GM23338 (cell line): ENCODE measurements around the gene SMARCC1. TPM values are rescaled to one million over a fixed set of nuclear protein-coding genes. Genes with fewer than 3 reads are reported as not detected.

ENCODE experiments used
- ATAC-seq: fragments of 200-7000 bp; cut with Tn5 transposase; 3 replicates; pipeline ENCODE4 v1.9.1; 2020
- DNase-seq: peaks from one replicate; pipeline ENCODE4 v3.0.0-alpha.2; 2015; ENCODE audit warnings: low spot score
- H2AFZ ChIP-seq: fragments of 200-600 bp; sonication (generic); 2 replicates; pipeline ENCODE4 v1.8.0; 2016; ENCODE audit warnings: antibody characterized with exemption, mild to moderate bottlenecking, moderate library complexity
- H3F3A ChIP-seq: fragments of 200-600 bp; sonication (generic); replicated peaks from 2 replicates; pipeline ENCODE4 v1.8.0; 2017; ENCODE audit warnings: antibody characterized with exemption, mixed run types, low read depth
- H3K27ac ChIP-seq: fragments of 200-600 bp; sonication (generic); 2 replicates; pipeline ENCODE4 v1.6.1; 2016; ENCODE audit warnings: low read depth
- H3K27me3 ChIP-seq: fragments of 200-600 bp; sonication (generic); 2 replicates; pipeline ENCODE4 v1.8.0; 2016; ENCODE audit warnings: mild to moderate bottlenecking, mixed run types, moderate library complexity; ENCODE audit not compliant: insufficient read depth
- H3K36me3 ChIP-seq: fragments of 200-600 bp; sonication (generic); 2 replicates; pipeline ENCODE4 v1.8.0; 2016; ENCODE audit warnings: mild to moderate bottlenecking; ENCODE audit not compliant: insufficient read depth
- H3K4me1 ChIP-seq: fragments of 200-600 bp; sonication (generic); 2 replicates; pipeline ENCODE4 v1.8.0; 2016; ENCODE audit warnings: mild to moderate bottlenecking, moderate library complexity; ENCODE audit not compliant: insufficient read depth
- H3K4me2 ChIP-seq: fragments of 200-600 bp; sonication (generic); 2 replicates; pipeline ENCODE4 v1.7.1; 2017; ENCODE audit warnings: mixed run types
- H3K4me3 ChIP-seq: fragments of 200-600 bp; sonication (generic); 2 replicates; pipeline ENCODE4 v1.6.1; 2016; ENCODE audit warnings: mixed run types
- H3K79me2 ChIP-seq: fragments of 200-600 bp; sonication (generic); replicated peaks from 2 replicates; pipeline ENCODE4 v1.8.0; 2017; ENCODE audit warnings: mild to moderate bottlenecking; ENCODE audit not compliant: insufficient read depth
- H3K9me2 ChIP-seq: fragments of 200-600 bp; sonication (generic); 2 replicates; pipeline ENCODE4 v1.8.0; 2017; ENCODE audit not compliant: insufficient read depth
- H4K20me1 ChIP-seq: fragments of 200-600 bp; sonication (generic); replicated peaks from 2 replicates; pipeline ENCODE4 v1.8.0; 2017; ENCODE audit warnings: mild to moderate bottlenecking; ENCODE audit not compliant: insufficient read depth
- H3K27ac Mint-ChIP-seq: 2 replicates; pipeline ENCODE4 v1.8.0; 2020; ENCODE audit warnings: inconsistent platforms, mild to moderate bottlenecking, moderate library complexity, mixed read lengths
- H3K27me3 Mint-ChIP-seq: 3 replicates; pipeline ENCODE4 v1.8.0; 2022; ENCODE audit warnings: low read depth, mild to moderate bottlenecking, moderate library complexity, mixed read lengths, inconsistent platforms; ENCODE audit not compliant: insufficient read depth, poor library complexity
- H3K36me3 Mint-ChIP-seq: 3 replicates; pipeline ENCODE4 v1.8.0; 2021; ENCODE audit warnings: low read depth, mild to moderate bottlenecking, inconsistent platforms, moderate library complexity, mixed read lengths
- H3K4me1 Mint-ChIP-seq: 3 replicates; pipeline ENCODE4 v1.8.0; 2020; ENCODE audit warnings: mild to moderate bottlenecking, inconsistent platforms, mixed read lengths
- H3K4me3 Mint-ChIP-seq: 3 replicates; pipeline ENCODE4 v1.8.0; 2021; ENCODE audit warnings: moderate library complexity, mild to moderate bottlenecking, inconsistent platforms, mixed read lengths
- H3K9me3 Mint-ChIP-seq: 3 replicates; pipeline ENCODE4 v1.8.0; 2020; ENCODE audit warnings: moderate library complexity, mild to moderate bottlenecking, inconsistent platforms, mixed read lengths
- POLR2AphosphoS5 ChIP-seq: IDR thresholded peaks from 2 replicates; pipeline ENCODE4 v1.6.1; 2016; ENCODE audit warnings: antibody characterized with exemption, low read depth
- REST ChIP-seq: IDR thresholded peaks from one replicate; pipeline ENCODE4 v1.6.1; 2018; ENCODE audit warnings: antibody characterized with exemption; ENCODE audit not compliant: unreplicated experiment
- ZNF462 ChIP-seq: fragments of 250-450 bp; sonication (Bioruptor Pico); IDR thresholded peaks from 2 replicates; pipeline ENCODE4 v1.5.0; 2020; ENCODE audit warnings: mild to moderate bottlenecking, moderate library complexity
- polyA plus RNA-seq: library from polyadenylated mRNA; unstranded; fragments of >200 nt; fragmentation: Nextera tagmentation; extraction: Ambion mirVana; gene quantifications from 2 replicates; pipeline ENCODE4 v1.2.1, GENCODE V29; 2016
- total RNA-seq: library from RNA; depleted of rRNA; stranded (reverse); fragments of >200 nt; shearing (Covaris generic); gene quantifications from 2 replicates; pipeline ENCODE4 v1.2.3, GENCODE V29; 2014

The SMARCC1 gene
- total and polyA plus RNA-seq, 2 experiments from 2014 or later: 105 to 171 TPM

GRCh38 chr3:47634996-47635395 is 146.7 kb downstream of the SMARCC1 start (continued):
- TF ChIP-seq ZNF462 (CRISPR knock-in tag): no peak

GRCh38 chr3:47630810-47631209 is 150.9 kb downstream of the SMARCC1 start:
- H3K36me3 ChIP-seq: peaks cover 72% of the 10 kb centered on the region
- peaks cover 85% of the 10 kb centered on the region for H3K36me3 Mint-ChIP-seq
- H2AFZ ChIP-seq: no peak overlapping the region

More at GRCh38 chr3:47630810-47631209, 150.9 kb downstream of the SMARCC1 start:
- TF ChIP-seq POLR2AphosphoS5: no peak
- TF ChIP-seq REST: no peak
- H3K27ac ChIP-seq: no peak overlapping the region
- H3K79me2 ChIP-seq: peaks cover 5% of the 10 kb centered on the region
- peaks cover 11% of the 10 kb centered on the region; the same call in 1 of the 2 replicates for H3F3A ChIP-seq
- Mint-ChIP-seq H3K4me3 (no peak overlapping the region), H3K4me1 (no peaks in the 10 kb centered on the region), H3K27ac (no peak overlapping the region; the same call in 1 of the 2 replicates), H3K27me3 (peaks cover 2% of the 10 kb centered on the region), H3K9me3 (no peaks in the 10 kb centered on the region)
- H3K27me3 ChIP-seq: no peaks in the 10 kb centered on the region
- ATAC-seq (no peak), DNase-seq (no peak)
- H3K4me2 ChIP-seq: no peak overlapping the region
- no peaks in the 10 kb centered on the region for H3K9me2 ChIP-seq
- no peak overlapping the region for H3K4me3 ChIP-seq
- H4K20me1 ChIP-seq: peaks cover 21% of the 10 kb centered on the region
- H3K4me1 ChIP-seq: no peaks in the 10 kb centered on the region
